Uterus (tissue), 2 donors: ENCODE data around the gene EPB41.

Source experiments
- POLR2A ChIP-seq, 2 donors: fragments of 450-650 bp; IDR thresholded peaks; one replicate each; pipeline ENCODE4 v1.6.1; 2016; ENCODE audit warnings: antibody characterized with exemption in 2 of 2, mild to moderate bottlenecking in 1 of 2, moderate library complexity in 1 of 2
- TF ChIP-seq, protein P1 (sequence below), 4 experiments: fragments of 200-600 bp in 2 of 4; fragments of 450-650 bp in 2 of 4; sonication (generic) in 2 of 4; IDR thresholded peaks; one replicate each; pipeline ENCODE4 v1.5.1; 2016 to 2019; ENCODE audit warnings: antibody characterized with exemption in 4 of 4, mild to moderate bottlenecking in 2 of 4, moderate library complexity in 1 of 4

DNA sequence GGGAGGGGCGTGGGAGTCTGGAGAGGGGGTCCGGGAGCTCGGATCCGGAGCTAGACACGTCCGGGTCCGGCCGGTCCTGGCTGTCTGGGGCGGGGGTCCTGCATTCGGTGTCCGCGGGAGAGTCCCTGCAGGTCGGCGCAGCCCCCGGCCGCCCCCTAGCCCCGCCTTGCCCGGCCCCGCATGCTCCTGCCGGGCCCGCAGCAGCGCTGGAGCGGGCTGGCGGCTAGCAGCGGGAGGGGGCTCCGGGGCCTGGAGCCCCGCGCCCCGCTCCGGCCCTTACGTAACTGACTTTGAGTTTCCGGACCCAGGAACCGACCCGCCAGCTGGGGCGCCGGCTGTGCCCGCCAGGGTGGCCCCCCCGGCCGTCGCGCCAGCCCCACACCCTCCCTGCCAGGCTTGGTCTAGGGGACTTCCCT, 26.9 kb upstream of the EPB41 start:
- TF ChIP-seq, protein P1, sequence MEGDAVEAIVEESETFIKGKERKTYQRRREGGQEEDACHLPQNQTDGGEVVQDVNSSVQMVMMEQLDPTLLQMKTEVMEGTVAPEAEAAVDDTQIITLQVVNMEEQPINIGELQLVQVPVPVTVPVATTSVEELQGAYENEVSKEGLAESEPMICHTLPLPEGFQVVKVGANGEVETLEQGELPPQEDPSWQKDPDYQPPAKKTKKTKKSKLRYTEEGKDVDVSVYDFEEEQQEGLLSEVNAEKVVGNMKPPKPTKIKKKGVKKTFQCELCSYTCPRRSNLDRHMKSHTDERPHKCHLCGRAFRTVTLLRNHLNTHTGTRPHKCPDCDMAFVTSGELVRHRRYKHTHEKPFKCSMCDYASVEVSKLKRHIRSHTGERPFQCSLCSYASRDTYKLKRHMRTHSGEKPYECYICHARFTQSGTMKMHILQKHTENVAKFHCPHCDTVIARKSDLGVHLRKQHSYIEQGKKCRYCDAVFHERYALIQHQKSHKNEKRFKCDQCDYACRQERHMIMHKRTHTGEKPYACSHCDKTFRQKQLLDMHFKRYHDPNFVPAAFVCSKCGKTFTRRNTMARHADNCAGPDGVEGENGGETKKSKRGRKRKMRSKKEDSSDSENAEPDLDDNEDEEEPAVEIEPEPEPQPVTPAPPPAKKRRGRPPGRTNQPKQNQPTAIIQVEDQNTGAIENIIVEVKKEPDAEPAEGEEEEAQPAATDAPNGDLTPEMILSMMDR (IDR thresholded peaks at IDR 0.05): no peak
- TF ChIP-seq POLR2A (IDR thresholded peaks at IDR 0.05): no peak
